GM18499 (cell line): ENCODE measurements around the gene STRN4.

Experiments used
- ATAC-seq: cut with Tn5 transposase; IDR thresholded peaks from one replicate; pipeline ENCODE4 v1.9.1; 2021; ENCODE audit warnings: moderate number of reproducible peaks; ENCODE audit not compliant: insufficient read depth, unreplicated experiment

Gene STRN4

DNA sequence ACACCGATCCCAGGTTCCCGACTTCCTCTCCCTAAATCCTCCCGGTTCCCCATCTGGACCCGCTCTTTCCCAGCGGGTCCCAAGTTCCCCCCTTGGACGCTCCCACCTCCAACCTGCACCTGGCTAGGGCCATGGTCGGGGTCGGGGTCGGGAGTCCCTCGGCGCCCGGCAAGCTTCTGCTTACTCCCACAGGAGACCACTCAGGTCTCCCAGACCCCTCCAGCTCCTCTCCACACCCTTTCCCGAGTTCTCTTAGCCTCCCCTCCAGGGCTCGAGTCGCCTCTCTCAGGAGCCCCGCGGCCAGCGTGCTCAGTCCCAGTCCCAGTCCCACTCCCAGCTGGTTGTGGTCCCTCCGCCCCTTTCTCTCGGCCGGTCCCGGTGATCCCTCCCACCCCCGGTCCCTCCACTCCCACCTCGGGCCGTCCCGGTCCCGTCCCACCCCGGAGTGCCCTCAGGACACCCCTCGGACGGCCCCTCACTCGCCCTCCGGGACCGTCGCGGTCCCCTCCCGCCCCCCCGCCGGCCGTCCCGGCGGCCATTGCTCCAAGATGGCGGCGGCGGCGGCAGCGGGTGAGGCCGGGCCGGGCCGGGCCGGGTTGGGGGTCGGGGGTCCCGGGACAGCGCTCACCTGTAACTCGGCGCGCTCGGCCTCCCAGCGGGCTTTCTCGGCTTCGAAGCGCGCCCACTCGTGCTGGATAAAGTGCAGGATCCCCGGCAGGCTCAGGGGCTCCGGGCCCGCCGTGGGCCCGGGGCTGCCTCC is 549 bp downstream of the STRN4 start, which contains the start of gene FKRP:
FKRP (plus strand) TSS at position 537 of the 760 bp plus-strand sequence. CDS start 9,394 bp downstream, outside the sequence.
- ATAC-seq, result no peak

DNA sequence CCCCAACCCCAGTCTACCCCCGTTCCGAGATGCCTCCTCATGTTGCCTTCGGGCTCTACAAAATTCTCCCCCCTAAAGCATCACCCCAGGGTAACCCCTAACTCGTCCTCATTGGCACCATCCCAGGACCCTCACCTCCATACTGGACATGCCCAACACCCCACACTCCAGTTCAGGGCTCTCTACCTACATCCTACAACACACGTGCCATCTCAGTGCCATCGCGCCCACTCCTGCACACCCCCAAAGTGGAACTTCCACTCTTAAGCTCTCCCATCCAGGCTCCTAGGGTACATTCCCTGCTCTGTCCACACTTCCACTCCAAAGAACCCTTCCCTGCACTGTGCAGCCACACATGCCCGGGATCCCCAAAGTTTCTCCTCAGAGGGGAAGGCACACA is 1.2 kb downstream of the STRN4 start:
- ATAC-seq, result no peak

DNA sequence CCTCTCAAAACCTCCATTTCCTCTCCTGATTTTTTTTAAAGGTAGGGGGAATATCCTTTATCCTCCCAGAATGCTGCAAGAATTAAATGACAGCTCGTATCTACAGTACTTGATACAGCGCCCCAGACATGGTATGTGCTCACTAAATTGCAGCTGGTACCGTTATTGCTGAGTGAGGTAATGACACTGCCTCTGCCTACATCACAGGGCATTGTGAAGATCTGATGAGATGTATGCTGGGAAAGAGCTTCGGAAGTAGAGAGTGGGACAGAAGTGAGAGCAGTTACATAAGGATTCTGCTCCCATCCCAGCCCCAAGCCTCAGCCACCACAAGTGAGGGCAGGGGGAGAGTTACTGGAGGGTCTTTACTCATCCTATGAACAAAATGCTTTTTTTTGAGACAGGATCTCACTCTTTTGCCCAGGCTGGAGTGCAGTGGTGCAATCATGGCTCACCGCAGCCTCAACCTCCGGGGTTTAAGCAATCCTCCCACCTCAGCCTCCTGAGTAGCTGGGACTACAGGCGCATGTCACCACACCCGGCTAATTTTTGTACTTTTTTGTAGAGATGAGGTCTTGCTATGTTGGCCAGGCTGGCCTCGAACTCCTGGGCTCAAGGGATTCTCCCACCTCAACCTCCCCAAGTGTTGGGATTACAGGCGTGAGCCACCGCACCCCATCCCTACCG is 2.1 kb downstream of the STRN4 start:
- no peak for ATAC-seq

DNA sequence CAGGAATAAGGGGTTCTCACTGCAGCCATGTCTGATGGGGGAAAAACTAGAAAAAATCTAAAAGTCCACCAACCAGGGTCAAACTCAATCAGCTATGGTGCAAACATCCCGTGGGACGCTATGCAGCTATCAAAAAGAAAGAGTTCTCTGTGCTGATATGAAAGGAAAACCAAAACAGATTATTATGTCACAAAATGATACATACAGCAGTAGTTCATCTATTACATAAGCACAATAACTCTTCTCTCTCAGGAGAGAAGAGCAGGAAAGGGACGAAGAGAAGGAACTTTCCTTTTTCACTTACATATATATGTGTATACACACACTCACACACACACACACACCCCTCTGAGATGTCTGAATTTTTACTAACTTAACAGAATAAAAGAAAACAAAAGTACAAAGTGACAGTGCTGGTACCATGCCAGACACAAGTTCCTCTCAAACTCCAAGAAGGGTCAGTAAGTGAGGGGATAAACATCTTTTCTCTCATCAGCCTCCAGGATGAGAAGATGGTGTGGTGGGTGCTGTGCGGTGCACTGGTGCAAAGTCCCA is 3.2 kb downstream of the STRN4 start:
- no peak for ATAC-seq

DNA sequence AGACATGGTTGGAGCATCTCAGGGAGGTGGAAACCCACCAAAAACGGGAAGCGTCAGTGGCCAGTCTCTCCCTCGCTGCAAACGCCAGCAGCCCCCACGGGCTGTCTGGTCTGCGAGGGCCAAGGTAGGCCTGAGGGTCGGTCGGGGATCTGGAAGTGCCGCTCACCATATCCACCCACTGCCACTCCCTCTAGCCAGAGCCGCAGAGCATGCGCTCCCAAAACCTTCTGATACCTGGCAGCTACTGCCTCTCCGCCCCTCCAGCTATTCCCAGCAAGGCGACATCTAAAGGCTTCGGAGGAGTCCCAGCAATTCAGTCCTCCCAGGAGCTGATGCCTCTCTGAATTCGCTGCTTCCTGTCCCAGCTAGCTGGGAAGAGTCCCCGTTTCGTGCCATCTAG is 4.8 kb downstream of the STRN4 start:
- no peak for ATAC-seq

DNA sequence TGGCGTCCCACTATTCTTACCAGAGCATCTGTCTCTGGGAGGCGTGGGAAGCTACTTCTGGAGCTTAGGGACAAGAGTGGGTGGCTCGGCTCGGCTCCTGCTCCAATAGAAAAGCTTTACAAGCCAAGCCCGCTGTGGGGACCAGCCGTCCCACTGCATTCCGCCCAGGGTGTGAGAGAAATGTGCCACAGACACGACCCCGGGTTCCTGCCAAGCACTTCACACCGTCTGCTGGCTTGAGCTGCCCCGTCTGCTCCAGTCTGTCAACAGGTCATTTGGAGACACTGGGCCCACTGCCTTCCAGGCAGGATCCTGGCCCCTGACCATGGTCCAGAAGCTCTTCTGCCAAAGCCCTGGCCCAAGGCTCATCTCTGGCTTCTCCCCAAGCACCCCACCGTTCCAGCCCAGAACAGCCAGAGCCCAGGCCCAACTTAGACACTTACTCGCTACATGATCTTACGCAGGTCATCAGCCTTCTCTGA is 6.9 kb downstream of the STRN4 start:
- ATAC-seq, result no peak

DNA sequence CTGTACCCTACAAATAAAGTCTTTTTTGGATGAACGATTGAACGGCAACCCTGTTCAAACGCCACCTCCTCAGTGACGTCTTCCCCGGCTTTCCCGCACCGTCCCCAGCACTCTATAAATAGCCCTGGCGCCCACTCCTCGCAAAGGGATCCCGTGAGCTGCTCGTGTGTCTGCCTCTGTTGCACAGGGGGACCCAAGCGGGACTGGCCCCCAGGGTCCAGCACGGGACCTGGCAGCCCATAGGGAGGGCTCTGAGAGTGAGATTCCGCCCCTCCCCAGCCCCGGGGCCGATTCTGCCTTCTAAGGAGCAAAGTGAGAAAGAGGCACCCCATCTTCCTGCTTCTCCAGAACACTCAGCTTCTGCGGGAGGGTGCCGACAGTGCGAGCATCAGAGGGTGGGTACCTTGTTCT is 8.5 kb downstream of the STRN4 start:
- ATAC-seq, result no peak

DNA sequence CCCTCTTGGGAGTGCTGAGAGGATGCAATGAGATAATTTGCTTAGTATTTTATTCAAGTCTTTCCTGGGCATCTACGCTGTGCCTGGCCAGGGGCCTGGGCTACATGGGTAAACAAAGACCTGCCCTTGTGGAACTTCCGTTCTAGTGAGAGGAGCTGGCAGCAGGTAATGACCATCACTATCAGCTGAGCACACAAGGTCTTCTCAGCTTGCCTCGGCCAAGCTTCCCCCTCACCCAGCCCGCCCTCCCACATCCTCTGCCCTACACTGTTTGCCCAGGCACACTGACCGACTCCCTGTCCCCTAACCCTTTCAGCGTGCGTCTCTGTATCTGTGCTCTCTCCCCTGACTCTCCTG is 9.0 kb downstream of the STRN4 start:
- ATAC-seq, result no peak

DNA sequence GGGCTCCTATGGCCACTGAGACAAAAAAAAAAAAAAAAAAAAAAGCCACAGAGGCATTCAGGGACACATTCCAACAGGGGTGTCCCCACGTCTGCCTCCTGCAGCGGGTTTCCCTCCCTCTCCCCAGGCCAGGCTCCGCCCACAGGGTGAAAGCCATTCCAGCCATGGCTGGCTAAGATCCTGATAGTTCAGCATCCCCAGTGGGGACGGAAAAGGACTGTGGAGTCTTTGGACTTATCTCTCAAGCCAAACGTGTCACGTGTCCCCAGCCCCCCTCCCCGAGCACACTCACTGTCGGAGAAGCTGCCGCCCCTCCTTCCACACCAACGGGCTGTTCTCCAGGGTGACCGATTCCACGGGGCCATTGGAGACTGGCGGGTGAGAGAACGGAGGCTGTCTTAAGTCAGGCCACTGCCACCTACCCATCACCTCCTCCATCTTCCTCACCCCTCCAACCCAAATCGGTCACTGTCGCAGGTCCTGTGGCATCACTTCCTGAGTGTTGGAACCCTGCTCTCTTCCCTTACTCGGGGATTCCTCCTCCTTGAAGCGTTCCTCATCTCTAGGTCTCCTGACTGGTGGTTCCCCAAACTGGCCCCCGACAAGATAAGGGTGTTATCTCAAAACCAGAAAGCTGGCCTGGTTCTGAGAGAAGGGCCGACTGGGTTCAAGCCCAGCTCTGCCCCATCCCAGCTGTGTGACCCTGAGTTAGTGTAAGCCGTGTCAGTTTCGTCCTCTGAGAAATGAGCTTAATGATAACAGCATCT is 9.5 kb downstream of the STRN4 start:
- ATAC-seq, result no peak

DNA sequence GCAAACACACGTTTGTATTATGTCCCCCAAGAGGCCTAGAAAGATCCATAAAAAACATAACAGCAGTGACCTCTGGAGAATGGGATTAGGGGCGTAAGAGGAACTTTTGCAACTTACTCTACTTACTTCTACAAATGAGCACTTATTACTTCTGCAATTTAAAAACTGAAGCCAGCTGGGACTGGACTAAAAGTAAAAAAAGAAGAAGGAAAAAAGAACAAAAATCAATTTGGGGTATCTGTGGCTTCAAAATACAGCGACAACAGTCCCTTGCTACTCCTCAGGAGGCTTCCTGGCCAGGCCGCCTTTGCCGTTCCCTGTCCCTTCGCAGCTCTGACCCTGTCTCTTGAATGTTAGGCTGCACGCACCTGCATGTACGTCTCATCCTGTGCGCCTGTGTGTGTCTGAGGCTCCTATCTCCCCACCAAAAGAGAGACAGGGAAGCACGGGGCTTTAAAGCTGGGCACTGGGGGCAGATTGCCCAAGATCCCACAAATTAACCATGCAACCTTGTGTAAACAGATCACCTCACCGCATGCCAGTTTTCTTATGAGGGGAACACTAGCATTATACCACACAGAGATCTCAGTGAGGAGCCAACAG is 12.5 kb downstream of the STRN4 start:
- no peak for ATAC-seq

DNA sequence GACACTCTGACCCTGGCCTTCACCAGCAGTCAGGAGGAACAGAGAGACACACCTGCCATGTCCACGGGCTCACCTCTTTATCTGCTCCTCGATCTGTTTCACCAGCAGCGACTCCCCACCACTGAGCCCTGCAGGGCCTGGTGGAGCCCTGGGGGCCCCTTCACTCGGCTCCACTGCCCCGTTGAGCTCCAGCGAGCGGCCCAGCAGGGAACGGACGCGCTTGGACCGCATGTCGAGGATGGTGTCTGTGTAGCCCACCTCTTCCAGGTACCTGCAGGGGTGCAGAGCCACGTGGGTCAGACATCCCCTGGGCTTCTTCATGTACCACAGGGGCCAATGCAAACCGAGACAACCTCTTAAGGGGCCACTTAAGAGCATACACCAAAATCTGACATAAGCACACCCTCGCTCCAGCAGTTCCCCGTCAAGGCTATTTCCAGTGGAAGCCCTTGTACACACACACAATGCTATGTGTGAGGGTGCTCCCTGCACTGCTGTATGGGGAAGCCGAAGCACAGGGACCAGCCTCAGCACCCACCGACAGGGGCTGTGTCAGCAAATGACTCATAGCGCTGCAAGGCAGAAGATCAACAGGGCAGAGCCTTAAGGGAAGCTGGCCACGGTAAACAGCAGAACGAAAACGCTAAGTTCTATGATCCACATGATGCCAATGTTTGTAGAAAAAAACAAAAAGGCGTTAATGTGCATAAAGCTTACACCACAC is 13.1 kb downstream of the STRN4 start:
- ATAC-seq, result no peak

DNA sequence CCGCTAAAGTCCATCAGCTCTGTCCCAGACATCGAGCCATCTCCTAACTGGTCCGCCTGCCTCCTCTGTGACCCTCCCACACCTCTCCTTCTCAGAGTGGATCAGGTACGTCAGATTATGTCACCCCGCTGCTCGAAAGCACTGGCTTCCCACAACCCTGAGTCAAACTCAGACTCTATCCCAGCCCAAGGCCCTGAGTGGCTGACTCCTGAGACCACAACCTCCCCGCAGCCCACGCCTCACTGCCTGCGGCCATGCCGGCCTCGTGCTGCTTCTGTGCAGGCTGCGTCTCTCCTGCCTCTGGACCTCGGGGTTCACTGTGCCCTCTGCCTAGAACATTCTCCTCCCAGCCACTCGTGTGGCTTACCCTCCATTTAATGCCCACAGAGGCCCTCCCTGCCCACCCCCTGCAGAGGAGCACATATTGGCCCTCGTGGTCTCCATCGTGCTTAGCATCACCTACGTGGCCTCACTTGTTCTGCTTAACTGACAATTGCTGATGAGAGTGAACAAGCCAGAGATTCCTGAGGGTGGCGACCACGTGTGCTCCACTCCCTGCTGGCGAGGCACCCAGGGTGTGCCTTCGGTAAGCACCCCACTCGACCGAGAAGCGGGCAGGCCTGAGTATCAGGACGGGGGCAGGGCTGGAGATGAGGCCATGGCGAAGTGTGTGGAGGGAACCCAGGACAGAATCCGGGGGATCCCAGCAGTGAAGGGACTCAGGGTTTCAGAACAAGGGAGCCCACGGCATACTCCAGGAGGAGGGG is 13.9 kb downstream of the STRN4 start:
- ATAC-seq, result no peak

DNA sequence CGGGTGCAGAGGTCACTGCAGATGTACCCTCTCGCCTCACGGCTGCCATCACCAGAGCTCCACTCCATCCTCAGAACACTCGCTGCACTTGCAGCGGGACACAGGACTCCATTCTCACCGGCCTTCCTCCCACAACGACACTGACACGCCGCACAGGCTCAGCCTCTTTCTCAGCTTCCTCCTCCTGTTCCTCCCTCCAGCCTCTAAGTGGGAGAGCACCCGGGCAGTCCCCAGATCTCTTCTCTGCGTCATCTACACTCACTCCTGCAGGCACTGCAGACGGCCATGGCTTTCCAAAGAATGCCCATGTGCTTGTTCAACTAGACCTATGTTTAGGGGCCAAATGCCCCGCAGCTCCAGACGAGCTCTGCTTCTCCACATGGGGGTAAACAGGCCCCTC is 14.7 kb downstream of the STRN4 start:
- ATAC-seq, result no peak

DNA sequence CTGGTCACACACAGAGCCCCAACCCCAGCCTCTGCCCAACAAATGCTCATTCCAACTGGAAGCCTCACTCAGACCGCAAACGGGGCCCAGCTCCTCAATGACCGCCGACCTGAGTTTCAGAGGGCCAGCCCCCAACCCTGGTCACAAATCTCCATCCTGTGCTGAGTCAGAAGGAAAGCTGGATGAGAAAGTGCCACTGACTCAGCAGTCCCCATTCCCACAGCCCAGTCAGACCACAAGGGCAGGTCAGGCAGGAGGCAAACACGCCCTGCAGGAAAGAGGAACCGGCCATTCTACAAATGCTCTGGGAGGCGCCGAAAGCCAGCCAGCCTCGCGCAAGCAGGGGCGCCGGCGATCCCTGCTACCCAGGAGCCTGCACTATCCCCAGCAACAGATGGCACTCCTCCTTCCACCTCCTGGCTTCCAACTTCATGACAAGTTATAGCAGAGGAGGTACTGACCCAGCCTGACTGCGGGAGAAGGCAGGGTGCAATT is 15.2 kb downstream of the STRN4 start:
- ATAC-seq, result no peak

DNA sequence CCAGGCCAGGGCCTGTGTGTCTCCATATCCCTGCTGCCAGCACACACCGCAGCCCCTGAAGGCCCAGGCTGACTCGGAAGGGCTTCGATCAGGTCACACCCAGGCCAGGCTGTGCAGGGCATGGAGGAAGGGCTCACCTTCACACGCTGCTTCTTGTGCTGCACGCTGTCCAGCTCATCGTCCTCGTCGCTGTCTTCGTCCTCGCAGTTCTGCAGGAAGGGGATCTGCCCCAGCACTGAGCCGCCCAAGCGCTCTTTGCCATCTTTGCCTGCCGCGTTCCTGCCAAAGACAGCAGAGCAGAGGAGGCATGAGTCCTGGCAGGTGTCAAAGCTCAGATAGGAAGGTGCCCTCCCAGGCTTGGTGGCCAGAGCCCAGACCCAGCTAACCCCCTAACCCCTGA is 15.7 kb downstream of the STRN4 start:
- no peak for ATAC-seq

DNA sequence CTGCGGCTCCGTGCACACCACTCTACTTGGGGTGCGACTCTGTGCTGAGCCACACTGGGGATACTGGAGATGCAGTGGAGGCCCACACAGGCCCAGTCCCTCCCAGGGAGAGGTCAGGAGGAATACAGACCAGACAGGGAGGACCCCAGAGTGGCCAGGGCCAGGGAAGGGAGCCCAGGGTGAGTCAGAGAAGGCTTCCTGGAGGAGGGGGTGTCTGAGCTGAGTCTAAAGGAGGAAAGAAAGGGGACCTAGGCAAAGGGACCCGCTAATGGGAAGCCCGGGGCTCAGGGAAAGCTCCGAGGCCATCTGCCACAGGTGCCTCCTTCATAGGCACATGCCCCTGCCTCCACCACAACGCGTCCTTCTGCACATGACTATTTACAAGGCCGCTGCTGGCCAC is 16.1 kb downstream of the STRN4 start:
- ATAC-seq, result no peak

DNA sequence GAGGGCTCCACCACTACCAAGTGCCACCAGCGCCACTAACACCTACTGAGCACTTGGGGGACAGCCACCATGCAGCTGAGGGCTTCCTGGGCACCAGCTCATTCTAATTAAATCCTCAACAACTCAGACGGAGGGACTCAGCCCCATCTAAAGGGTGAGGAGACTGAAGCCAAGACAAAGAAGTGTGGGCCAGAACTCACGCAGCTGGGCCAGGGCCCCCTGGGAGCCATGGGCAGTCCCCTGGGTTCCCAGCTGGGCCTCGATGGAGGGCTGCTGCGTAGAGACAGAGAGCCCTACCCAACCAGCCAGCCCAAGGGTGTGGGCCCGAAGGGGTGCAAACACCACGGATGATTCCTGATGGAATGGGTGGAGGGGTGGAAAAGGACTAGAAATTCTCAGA is 16.6 kb downstream of the STRN4 start:
- ATAC-seq, result no peak

DNA sequence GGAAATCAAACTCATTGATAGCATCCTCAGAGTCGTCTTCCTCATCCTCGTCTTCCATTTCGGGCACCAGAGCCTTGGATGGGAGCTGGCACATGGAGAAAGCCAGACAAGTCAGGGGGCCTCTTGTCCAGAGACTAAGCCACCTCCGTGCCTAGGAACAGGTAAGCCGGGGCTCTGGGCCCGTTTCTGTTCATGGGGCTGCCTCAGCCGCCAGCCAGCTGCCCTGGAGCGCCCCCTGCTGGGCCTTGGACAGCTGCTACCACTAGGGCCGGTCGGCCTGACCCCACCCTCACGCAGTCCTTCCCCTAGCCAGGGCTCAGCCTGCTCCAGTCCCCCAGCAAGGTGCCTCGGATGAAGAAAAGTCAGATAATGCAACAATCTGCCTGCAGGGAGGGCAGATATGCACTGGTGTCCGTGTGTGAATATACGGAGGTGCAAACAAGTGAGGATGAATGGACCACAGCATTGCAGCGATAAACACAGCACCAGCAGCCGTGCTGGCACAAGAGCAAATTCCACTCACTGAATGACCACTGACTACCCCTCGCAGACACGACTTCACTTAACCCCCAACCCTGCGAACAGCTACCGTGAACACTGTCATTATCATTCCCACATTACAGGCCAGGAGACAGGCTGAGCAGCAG is 17.4 kb downstream of the STRN4 start:
- ATAC-seq, result no peak
